Natural killer cell treated with Interleukin-12 subunit alpha and Interleukin-12 subunit beta and Interleukin-15 and Interleukin-18, amount 100 ng/mL, for 72 hours (primary cell): ENCODE data around the gene RPP30. TPM values are rescaled to one million over a fixed set of nuclear protein-coding genes. Genes with fewer than 3 reads are reported as not detected.
A peak's percentile ranks its signal among the peaks of the same experiment; 100 is the strongest.

ENCODE experiments used
- ATAC-seq, 2 donors: fragments of 150-1000 bp; cut with Tn5 transposase in 1 of 2; sonication (Bioruptor Pico), chemical (Tn5 transposase) in 1 of 2; 2 replicates each; pipeline ENCODE4 v1.10.0; 2021
- DNase-seq: peaks from one replicate; pipeline ENCODE4 v3.0.0; 2022; ENCODE audit warnings: low spot score
- H3K27ac Mint-ChIP-seq, 2 donors: 1 replicate in 1 of 2; 2 replicates in 1 of 2; pipeline ENCODE4 v1.8.0; 2022; ENCODE audit warnings: mixed read lengths in 2 of 2, mild to moderate bottlenecking in 1 of 2, moderate library complexity in 1 of 2
- H3K27me3 Mint-ChIP-seq, 2 donors: 1 replicate in 1 of 2; 2 replicates in 1 of 2; pipeline ENCODE4 v1.8.0; 2022; ENCODE audit warnings: mixed read lengths in 2 of 2
- H3K36me3 Mint-ChIP-seq: one replicate; pipeline ENCODE4 v1.8.0; 2022; ENCODE audit warnings: mixed read lengths
- H3K4me1 Mint-ChIP-seq, 2 donors: 1 replicate in 1 of 2; 2 replicates in 1 of 2; pipeline ENCODE4 v1.8.0; 2022; ENCODE audit warnings: low read depth in 2 of 2, mixed read lengths in 2 of 2, mild to moderate bottlenecking in 1 of 2
- H3K4me3 Mint-ChIP-seq: one replicate; pipeline ENCODE4 v1.8.0; 2022; ENCODE audit warnings: mixed read lengths
- H3K9me3 Mint-ChIP-seq: 2 replicates; pipeline ENCODE4 v1.8.0; 2022; ENCODE audit warnings: mixed read lengths
- total RNA-seq, 2 donors: library from RNA; stranded (reverse); gene quantifications; one replicate each; pipeline ENCODE4 v1.2.3, GENCODE V29; 2022

RPP30 gene
- total RNA-seq, result 10 to 100 TPM; 46.9 to 69.7 TPM

DNA sequence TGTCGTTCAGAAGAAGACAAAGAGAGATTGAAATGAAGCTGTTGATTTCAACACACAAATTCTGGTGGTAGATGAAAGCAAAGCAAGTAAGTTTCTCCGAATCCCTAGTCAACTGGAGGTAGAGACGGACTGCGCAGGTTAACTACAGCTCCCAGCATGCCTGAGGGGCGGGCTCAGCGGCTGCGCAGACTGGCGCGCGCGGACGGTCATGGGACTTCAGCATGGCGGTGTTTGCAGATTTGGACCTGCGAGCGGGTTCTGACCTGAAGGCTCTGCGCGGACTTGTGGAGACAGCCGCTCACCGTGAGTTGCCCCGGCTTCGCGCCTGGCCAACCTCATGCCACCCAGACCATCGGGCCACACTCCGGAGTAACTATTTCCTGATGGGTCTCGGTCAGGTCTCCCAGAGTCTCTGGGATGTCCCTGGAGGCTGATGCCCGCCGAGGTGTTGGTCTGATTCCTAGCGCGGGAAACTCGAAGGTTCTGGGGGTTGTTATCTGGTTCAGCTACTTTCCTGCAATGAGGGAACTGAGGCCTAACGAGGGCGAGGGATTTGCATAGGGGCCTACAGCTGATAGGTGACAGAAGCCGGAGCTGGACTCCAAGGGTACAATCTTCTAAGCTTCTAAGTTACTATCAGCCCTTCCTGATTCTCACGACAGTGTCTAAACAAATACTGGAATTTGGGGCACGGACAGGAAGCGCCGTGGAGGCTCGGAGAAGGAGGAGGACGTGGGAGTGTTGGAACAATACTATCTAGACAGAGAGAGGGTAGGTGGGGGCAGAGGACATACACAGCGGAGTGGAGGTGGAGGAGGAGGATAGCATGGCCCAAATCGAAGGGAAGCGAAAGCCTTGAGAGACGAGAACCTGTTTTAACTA is at the start of gene RPP30:
TSS of gene RPP30 (plus strand) at position 209 of the 882 bp plus-strand sequence. CDS start at position 222, 13 bp downstream.
- H3K27ac Mint-ChIP-seq, result peak within 1 kb of the TSS; percentile 90 to 94
- DNase-seq (peak; percentile 82), ATAC-seq (peak; percentile 98)
- peak within 1 kb of the TSS; percentile 99 for H3K4me3 Mint-ChIP-seq
- no peaks in the 10 kb centered on the region for H3K9me3 Mint-ChIP-seq
- peaks cover 27 to 39% of the 10 kb centered on the region in 2 donors for H3K4me1 Mint-ChIP-seq
- peaks cover 20% of the 10 kb centered on the region for H3K36me3 Mint-ChIP-seq
- H3K27me3 Mint-ChIP-seq, result peaks cover 18 to 27% of the 10 kb centered on the region in 2 donors

GRCh38 chr10:90822508-90822907 is 49.3 kb upstream of the RPP30 start:
- Mint-ChIP-seq H3K36me3 (no peaks in the 10 kb centered on the region), H3K4me3 (no peak overlapping the region), H3K9me3 (peaks cover 3% of the 10 kb centered on the region), H3K27ac (no peak overlapping the region), H3K27me3 (peaks cover 13 to 40% of the 10 kb centered on the region in 2 donors), H3K4me1 (no peaks in the 10 kb centered on the region)
- no peak for DNase-seq
- no peak for ATAC-seq

DNA sequence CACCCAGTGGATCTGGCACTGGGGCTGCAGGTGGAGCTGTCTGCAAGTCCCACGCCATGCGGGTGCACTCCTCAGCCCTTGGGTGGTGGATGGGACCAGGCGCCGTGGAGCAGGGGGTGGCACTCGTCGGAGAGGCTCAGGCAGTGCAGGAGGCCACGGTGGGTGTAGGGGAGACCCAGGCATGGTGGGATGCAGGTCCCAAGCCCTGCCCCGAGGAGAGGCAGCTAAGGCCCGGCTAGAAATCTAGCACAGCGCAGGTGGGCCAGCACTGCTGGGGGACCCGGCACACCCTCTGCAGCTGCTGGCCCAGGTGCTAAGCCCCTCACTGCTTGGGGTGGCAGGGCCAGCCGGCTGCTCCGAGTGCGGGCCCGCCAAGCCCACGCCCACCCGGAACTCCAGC is 39.7 kb upstream of the RPP30 start:
- Mint-ChIP-seq H3K36me3 (no peaks in the 10 kb centered on the region), H3K4me1 (no peaks in the 10 kb centered on the region), H3K9me3 (no peaks in the 10 kb centered on the region), H3K27ac (no peak overlapping the region), H3K4me3 (no peak overlapping the region), H3K27me3 (peaks cover 3 to 22% of the 10 kb centered on the region in 2 donors)
- no peak for ATAC-seq
- DNase-seq, result no peak

DNA sequence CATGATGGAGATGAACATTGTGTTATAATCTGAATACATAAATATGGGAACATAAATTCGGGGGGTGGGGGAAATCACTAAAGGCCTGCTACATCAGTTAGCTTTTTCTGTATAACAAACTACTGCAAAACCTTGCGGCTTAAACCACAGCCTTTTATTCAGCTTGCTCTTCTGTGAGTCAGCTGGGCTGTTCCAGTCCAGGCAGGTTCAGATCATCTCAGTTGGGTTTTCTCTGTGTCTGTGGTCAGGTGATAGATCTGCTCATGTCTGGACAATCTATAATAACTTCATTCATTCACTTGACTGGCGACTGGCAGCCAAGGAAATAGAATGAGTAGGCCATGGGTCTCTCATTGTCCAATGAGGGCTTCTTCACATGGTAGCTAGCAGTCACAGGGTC is 37.4 kb upstream of the RPP30 start:
- no peak for DNase-seq
- Mint-ChIP-seq H3K36me3 (no peaks in the 10 kb centered on the region), H3K27me3 (peaks cover 11 to 21% of the 10 kb centered on the region in 2 donors), H3K9me3 (peaks cover 4% of the 10 kb centered on the region), H3K27ac (no peak overlapping the region), H3K4me1 (no peaks in the 10 kb centered on the region), H3K4me3 (no peak overlapping the region)
- ATAC-seq, result no peak

GRCh38 chr10:90837486-90837885 is 34.3 kb upstream of the RPP30 start:
- no peak for DNase-seq
- no peak overlapping the region for H3K4me3 Mint-ChIP-seq
- H3K27ac Mint-ChIP-seq, result no peak overlapping the region
- H3K4me1 Mint-ChIP-seq, result no peaks in the 10 kb centered on the region
- peaks cover 4% of the 10 kb centered on the region for H3K9me3 Mint-ChIP-seq
- no peak for ATAC-seq
- H3K36me3 Mint-ChIP-seq, result no peaks in the 10 kb centered on the region
- peaks cover 13 to 27% of the 10 kb centered on the region in 2 donors for H3K27me3 Mint-ChIP-seq

DNA sequence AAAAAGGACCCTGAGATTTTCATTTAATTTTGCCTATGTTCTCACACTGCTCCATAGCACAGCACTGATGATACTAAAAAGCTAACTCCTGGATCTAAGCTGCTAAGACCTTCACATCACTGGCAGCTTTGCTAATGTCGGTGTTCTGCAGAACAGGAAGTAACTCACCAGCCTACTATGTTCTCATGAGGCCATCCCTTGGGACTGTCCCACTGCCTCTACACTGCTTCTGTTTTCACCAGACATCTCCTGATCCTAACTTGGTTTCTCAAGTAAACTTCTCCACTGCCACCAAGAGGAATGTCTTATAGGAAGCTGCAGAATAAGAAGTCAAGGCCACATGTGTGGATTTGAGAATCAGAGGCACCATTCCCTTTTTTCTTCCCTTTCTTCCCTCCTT is 29.0 kb upstream of the RPP30 start:
- ATAC-seq, result no peak
- peaks cover 4% of the 10 kb centered on the region for H3K9me3 Mint-ChIP-seq

GRCh38 chr10:90845726-90846125 is 26.0 kb upstream of the RPP30 start:
- no peak for ATAC-seq
- no peaks in the 10 kb centered on the region for H3K4me1 Mint-ChIP-seq
- H3K4me3 Mint-ChIP-seq, result no peak overlapping the region
- H3K9me3 Mint-ChIP-seq, result peaks cover 3% of the 10 kb centered on the region
- no peak overlapping the region for H3K27ac Mint-ChIP-seq
- peaks cover 7% of the 10 kb centered on the region for H3K36me3 Mint-ChIP-seq
- peaks cover 20 to 21% of the 10 kb centered on the region in 2 donors for H3K27me3 Mint-ChIP-seq
- DNase-seq, result no peak

More for the DNA sequence above, 29.0 kb upstream of the RPP30 start:
- Mint-ChIP-seq H3K4me1 (no peaks in the 10 kb centered on the region), H3K27ac (no peak overlapping the region), H3K4me3 (no peak overlapping the region), H3K27me3 (peaks cover 29 to 35% of the 10 kb centered on the region in 2 donors), H3K36me3 (no peaks in the 10 kb centered on the region)
- no peak for DNase-seq

GRCh38 chr10:90846746-90847145 is 25.0 kb upstream of the RPP30 start:
- H3K4me3 Mint-ChIP-seq, result no peak overlapping the region
- ATAC-seq (no peak), DNase-seq (no peak)
- H3K27ac Mint-ChIP-seq, result no peak overlapping the region
- peaks cover 24 to 25% of the 10 kb centered on the region in 2 donors for H3K27me3 Mint-ChIP-seq
- H3K4me1 Mint-ChIP-seq, result no peaks in the 10 kb centered on the region
- H3K9me3 Mint-ChIP-seq, result peaks cover 3% of the 10 kb centered on the region
- H3K36me3 Mint-ChIP-seq, result peaks cover 11% of the 10 kb centered on the region

- no peak for ATAC-seq
- no peak overlapping the region for H3K4me3 Mint-ChIP-seq
- peaks cover 29 to 31% of the 10 kb centered on the region in 2 donors for H3K27me3 Mint-ChIP-seq
- peaks cover 11% of the 10 kb centered on the region for H3K36me3 Mint-ChIP-seq
- H3K27ac Mint-ChIP-seq, result no peak overlapping the region
- no peak for DNase-seq
- H3K9me3 Mint-ChIP-seq, result peaks cover 3% of the 10 kb centered on the region
- no peaks in the 10 kb centered on the region for H3K4me1 Mint-ChIP-seq
Measured at GRCh38 chr10:90847436-90847835, 24.3 kb upstream of the RPP30 start.

- H3K27ac Mint-ChIP-seq, result no peak overlapping the region
- H3K4me3 Mint-ChIP-seq, result no peak overlapping the region
- DNase-seq (no peak), ATAC-seq (no peak)
- peaks cover 3% of the 10 kb centered on the region for H3K9me3 Mint-ChIP-seq
- peaks cover 26 to 41% of the 10 kb centered on the region in 2 donors for H3K27me3 Mint-ChIP-seq
- H3K36me3 Mint-ChIP-seq, result peaks cover 11% of the 10 kb centered on the region
- H3K4me1 Mint-ChIP-seq, result no peaks in the 10 kb centered on the region
Measured at GRCh38 chr10:90849956-90850749, 21.6 kb upstream of the RPP30 start.

DNA sequence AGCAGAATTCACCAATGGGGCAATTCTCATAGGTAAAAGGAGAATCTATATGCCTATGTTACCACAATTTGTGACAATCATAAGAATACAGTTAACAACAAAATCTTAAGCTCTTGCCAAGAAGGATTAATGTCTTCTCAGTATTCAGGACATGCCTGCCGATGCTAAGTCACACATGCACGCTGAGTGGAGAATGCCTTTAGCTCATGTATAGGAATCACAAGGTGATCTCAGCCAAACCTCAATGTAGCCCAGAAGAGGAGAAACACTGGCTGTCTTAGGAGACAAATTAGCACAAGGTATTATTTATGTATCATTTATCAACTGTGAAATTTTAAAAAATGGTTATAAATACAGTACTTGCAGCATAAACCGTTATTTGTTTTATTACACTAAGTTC is 16.6 kb upstream of the RPP30 start:
- no peak overlapping the region for H3K4me3 Mint-ChIP-seq
- H3K9me3 Mint-ChIP-seq, result peaks cover 3% of the 10 kb centered on the region
- ATAC-seq (no peak), DNase-seq (no peak)
- peaks cover 6 to 19% of the 10 kb centered on the region in 2 donors for H3K4me1 Mint-ChIP-seq
- H3K27me3 Mint-ChIP-seq, result peaks cover 22 to 52% of the 10 kb centered on the region in 2 donors
- peaks cover 10% of the 10 kb centered on the region for H3K36me3 Mint-ChIP-seq
- no peak overlapping the region for H3K27ac Mint-ChIP-seq

- H3K36me3 Mint-ChIP-seq, result no peaks in the 10 kb centered on the region
- no peak for ATAC-seq
- no peak overlapping the region for H3K27ac Mint-ChIP-seq
- no peak for DNase-seq
- no peaks in the 10 kb centered on the region for H3K9me3 Mint-ChIP-seq
- H3K4me1 Mint-ChIP-seq, result peaks cover 6 to 19% of the 10 kb centered on the region in 2 donors
- peaks cover 18 to 42% of the 10 kb centered on the region in 2 donors for H3K27me3 Mint-ChIP-seq
- H3K4me3 Mint-ChIP-seq, result peak overlapping the region; percentile 39
Measured at GRCh38 chr10:90856261-90856660, 15.5 kb upstream of the RPP30 start.

GRCh38 chr10:90856964-90857634 is 14.7 kb upstream of the RPP30 start:
- H3K36me3 Mint-ChIP-seq, result no peaks in the 10 kb centered on the region
- peak overlapping the region; percentile 82 for H3K4me3 Mint-ChIP-seq
- H3K27ac Mint-ChIP-seq, result peak overlapping the region in 1 of 2 donors; percentile 31
- H3K27me3 Mint-ChIP-seq, result peaks cover 14 to 44% of the 10 kb centered on the region in 2 donors
- DNase-seq (no peak), ATAC-seq (no peak)
- H3K4me1 Mint-ChIP-seq, result peaks cover 6 to 19% of the 10 kb centered on the region in 2 donors
- H3K9me3 Mint-ChIP-seq, result no peaks in the 10 kb centered on the region
